Measurements from ENCODE around the gene FLYWCH1.

Gene FLYWCH1

GRCh38 chr16:2987833-2988232 lies 76.1 kb downstream of the FLYWCH1 start:
- DNase-seq, result no peak

GRCh38 chr16:2988590-2989099 lies 76.9 kb downstream of the FLYWCH1 start:
- no peak for DNase-seq

GRCh38 chr16:2990891-2991290 lies 79.2 kb downstream of the FLYWCH1 start:
- DNase-seq, result no peak

- DNase-seq, result no peak
Observed at GRCh38 chr16:2991566-2992261, 80.0 kb downstream of the FLYWCH1 start.

GRCh38 chr16:2992383-2993081 lies 80.8 kb downstream of the FLYWCH1 start:
- no peak for DNase-seq

- no peak for DNase-seq
Observed at GRCh38 chr16:2996298-2996697, 84.6 kb downstream of the FLYWCH1 start.

- no peak for DNase-seq
Observed at GRCh38 chr16:2999929-3000328, 88.2 kb downstream of the FLYWCH1 start.

- no peak for DNase-seq
Observed at GRCh38 chr16:3000540-3000939, 88.8 kb downstream of the FLYWCH1 start.
